Measurements from ENCODE around the gene AASS. TPM values are rescaled to one million over a fixed set of nuclear protein-coding genes. Genes with fewer than 3 reads are reported as not detected.

AASS gene
- total and polyA plus RNA-seq, 7 donors = 2.8 to 9.6 (median 4.8) TPM

- WGBS, 3 donors = 89 to 98% (median 95%) methylated on average over 2 of the region's 2 CpGs
- DNase-seq (no peak), ATAC-seq (no peak)
- no peaks in the 10 kb centered on the region for H3K4me1 ChIP-seq
- intact Hi-C loops (cut with DNase I) = no loop called here
- no peaks in the 10 kb centered on the region for H3K9me3 ChIP-seq
- H3K27me3 ChIP-seq (ENCODE audit: insufficient read depth in 3 of 3, low read length in 2 of 3) = no peaks in the 10 kb centered on the region
- H3K27ac ChIP-seq = no peak overlapping the region
- H3K36me3 ChIP-seq (ENCODE audit: insufficient read depth in 1 of 2, low read depth in 1 of 2) = peaks cover 15 to 73% of the 10 kb centered on the region in 2 donors
- no peak for TF ChIP-seq CTCF (IDR thresholded peaks at IDR 0.05)
- H3K4me3 ChIP-seq = no peak overlapping the region
Observed at GRCh38 chr7:122082670-122083069, 61.4 kb downstream of the AASS start.

DNA sequence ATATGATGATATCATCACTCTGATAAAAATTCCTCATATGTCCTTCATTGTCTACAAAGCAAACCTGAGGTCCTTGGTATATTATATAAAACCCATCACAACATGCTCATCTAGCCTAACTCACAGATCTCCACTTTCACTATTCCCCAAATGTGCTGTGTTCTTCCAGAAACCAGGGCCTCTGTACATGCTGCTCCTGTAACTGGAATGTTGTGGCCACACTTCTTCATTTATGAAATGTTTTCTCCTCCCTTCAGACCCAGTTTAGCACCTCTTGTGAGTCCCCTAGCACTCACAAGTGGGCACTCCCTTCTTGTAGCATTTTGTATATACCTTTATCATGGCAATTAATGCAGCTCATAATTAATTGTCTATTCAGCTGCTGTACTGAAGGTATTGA is 61.9 kb downstream of the AASS start:
- Histone ChIP-seq H3K36me3 (ENCODE audit: insufficient read depth in 1 of 2, low read depth in 1 of 2) (peaks cover 15 to 77% of the 10 kb centered on the region in 2 donors), H3K27ac (no peak overlapping the region), H3K27me3 (ENCODE audit: insufficient read depth in 3 of 3, low read length in 2 of 3) (no peaks in the 10 kb centered on the region), H3K4me3 (no peak overlapping the region), H3K4me1 (no peaks in the 10 kb centered on the region), H3K9me3 (no peaks in the 10 kb centered on the region)
- DNase-seq (no peak), ATAC-seq (no peak)
- TF ChIP-seq CTCF (IDR thresholded peaks at IDR 0.05) = no peak
- intact Hi-C loops (cut with DNase I) = no loop called here

GRCh38 chr7:122073635-122074034 is 70.4 kb downstream of the AASS start:
- H3K27me3 ChIP-seq (ENCODE audit: insufficient read depth in 3 of 3, low read length in 2 of 3) = no peaks in the 10 kb centered on the region
- no peaks in the 10 kb centered on the region for H3K4me1 ChIP-seq
- intact Hi-C loops (cut with DNase I) = no loop called here
- peaks cover 4 to 30% of the 10 kb centered on the region in 2 donors for H3K36me3 ChIP-seq (ENCODE audit: insufficient read depth in 1 of 2, low read depth in 1 of 2)
- no peak overlapping the region for H3K27ac ChIP-seq
- ATAC-seq (no peak), DNase-seq (no peak)
- WGBS, 3 donors = 82 to 89% (median 83%) methylated on average over 3 of the region's 3 CpGs
- no peak for TF ChIP-seq CTCF (IDR thresholded peaks at IDR 0.05)
- no peaks in the 10 kb centered on the region for H3K9me3 ChIP-seq
- H3K4me3 ChIP-seq = no peak overlapping the region

DNA sequence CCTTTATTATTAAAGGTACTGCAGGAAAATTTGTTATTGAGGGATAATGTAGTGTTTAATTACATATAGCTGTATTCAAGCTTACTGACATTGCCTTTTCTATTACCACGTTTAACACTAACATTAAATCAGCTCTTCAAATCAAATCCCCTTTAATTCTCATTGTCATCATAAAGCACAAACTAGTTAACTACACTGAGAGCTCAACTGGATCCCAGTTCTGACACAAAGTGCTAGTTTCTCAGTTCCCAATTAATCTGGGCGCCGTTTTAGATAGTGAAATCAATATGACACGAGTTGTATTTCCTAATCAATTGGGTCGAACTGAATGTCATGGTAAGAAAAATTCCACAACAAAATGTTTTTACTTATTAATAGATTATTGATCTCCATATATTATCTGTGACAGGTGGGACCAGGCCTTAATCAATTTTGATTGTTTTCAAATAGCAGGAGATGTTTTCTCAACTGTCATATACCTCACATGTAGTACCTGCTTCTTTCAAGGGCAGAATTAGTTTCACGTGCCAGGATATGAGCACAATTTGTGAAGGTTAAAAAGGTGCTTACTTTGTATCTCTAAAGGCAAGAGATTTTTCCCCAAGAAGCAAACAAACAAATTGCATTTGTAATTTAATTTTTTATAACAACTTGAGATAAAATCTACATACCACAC is 71.0 kb downstream of the AASS start:
- DNase-seq (no peak), ATAC-seq (no peak)
- TF ChIP-seq CTCF (IDR thresholded peaks at IDR 0.05) = no peak
- no peak overlapping the region for H3K27ac ChIP-seq
- H3K27me3 ChIP-seq (ENCODE audit: insufficient read depth in 3 of 3, low read length in 2 of 3) = no peaks in the 10 kb centered on the region
- intact Hi-C loops (cut with DNase I) = no loop called here
- peaks cover 4 to 24% of the 10 kb centered on the region in 2 donors for H3K36me3 ChIP-seq (ENCODE audit: insufficient read depth in 1 of 2, low read depth in 1 of 2)
- WGBS, 3 donors = 86 to 89% (median 86%) methylated on average over 6 of the region's 6 CpGs
- H3K4me3 ChIP-seq = no peak overlapping the region
- no peaks in the 10 kb centered on the region for H3K4me1 ChIP-seq
- H3K9me3 ChIP-seq = no peaks in the 10 kb centered on the region

- Histone ChIP-seq H3K9me3 (no peaks in the 10 kb centered on the region), H3K4me3 (no peak overlapping the region), H3K4me1 (no peaks in the 10 kb centered on the region), H3K27me3 (ENCODE audit: insufficient read depth in 3 of 3, low read length in 2 of 3) (no peaks in the 10 kb centered on the region), H3K36me3 (ENCODE audit: insufficient read depth in 1 of 2, low read depth in 1 of 2) (peaks cover 4 to 16% of the 10 kb centered on the region in 2 donors), H3K27ac (no peak overlapping the region)
- TF ChIP-seq CTCF (IDR thresholded peaks at IDR 0.05) = no peak
- ATAC-seq = no peak
- intact Hi-C loops (cut with DNase I) = no loop called here
- WGBS, 3 donors = 89 to 94% (median 91%) methylated on average over 2 of the region's 2 CpGs
- no peak for DNase-seq
Observed at GRCh38 chr7:122072272-122072671, 71.8 kb downstream of the AASS start.
